Measurements from ENCODE around the gene B4GAT1. TPM values are rescaled to one million over a fixed set of nuclear protein-coding genes. Genes with fewer than 3 reads are reported as not detected.
A peak's percentile ranks its signal among the peaks of the same experiment; 100 is the strongest.
"Not testable (repeated sequence)": the region's sequence is repeated elsewhere in the genome, so short reads cannot be mapped to it uniquely, and the experiment has no call there.

The B4GAT1 gene
- total RNA-seq, 2 experiments from 2014 or later, result 5.4 to 5.8 TPM

GRCh38 chr11:66314561-66315497 is 32.6 kb downstream of the B4GAT1 start:
- intact Hi-C loops (cut with micrococcal nuclease), result no loop called here
- H3K27me3 Mint-ChIP-seq (ENCODE audit: low read depth), result no peaks in the 10 kb centered on the region
- CTCF ChIA-PET, result interaction anchor here (4.1 kb wide), 1 partner anchor 12 kb away, joined by 23 read pairs; no protein-coding TSS in a partner anchor
- H3K4me1 Mint-ChIP-seq (ENCODE audit: low read depth), result peaks cover 60% of the 10 kb centered on the region
- H3K9me3 Mint-ChIP-seq, result peaks cover 5% of the 10 kb centered on the region
- H3K27ac Mint-ChIP-seq, result peak overlapping the region; percentile 17
- no peak overlapping the region for H3K4me3 Mint-ChIP-seq
- no peak for DNase-seq
- no peaks in the 10 kb centered on the region for H3K36me3 Mint-ChIP-seq (ENCODE audit: low read depth)

GRCh38 chr11:66314186-66314501 is 33.3 kb downstream of the B4GAT1 start:
- H3K4me3 Mint-ChIP-seq, result peak overlapping the region; percentile 59
- peaks cover 54% of the 10 kb centered on the region for H3K4me1 Mint-ChIP-seq (ENCODE audit: low read depth)
- no peaks in the 10 kb centered on the region for H3K27me3 Mint-ChIP-seq (ENCODE audit: low read depth)
- H3K9me3 Mint-ChIP-seq, result peaks cover 2% of the 10 kb centered on the region
- DNase-seq, result no peak
- intact Hi-C loops (cut with micrococcal nuclease), result no loop called here
- H3K27ac Mint-ChIP-seq, result peak overlapping the region; percentile 63
- H3K36me3 Mint-ChIP-seq (ENCODE audit: low read depth), result no peaks in the 10 kb centered on the region
- CTCF ChIA-PET, result interaction anchor here (1.0 to 4.1 kb wide), 2 partner anchors 13 to 18 kb away, joined by 3 to 23 read pairs; no protein-coding TSS in a partner anchor

GRCh38 chr11:66313321-66314185 is 33.9 kb downstream of the B4GAT1 start:
- DNase-seq, result no peak
- Mint-ChIP-seq H3K4me1 (ENCODE audit: low read depth) (peaks cover 48% of the 10 kb centered on the region), H3K36me3 (ENCODE audit: low read depth) (no peaks in the 10 kb centered on the region), H3K27me3 (ENCODE audit: low read depth) (no peaks in the 10 kb centered on the region), H3K27ac (peak overlapping the region; percentile 93), H3K4me3 (peak overlapping the region; percentile 92), H3K9me3 (no peaks in the 10 kb centered on the region)
- CTCF ChIA-PET, result interaction anchor here (1.0 to 4.8 kb wide), 9 partner anchors 9 to 245 kb away, joined by 3 to 85 read pairs (median 9); partner anchors contain the start of genes B4GAT1 and BRMS1
- intact Hi-C loops (cut with micrococcal nuclease), result no loop called here

GRCh38 chr11:66312549-66313320 is 34.7 kb downstream of the B4GAT1 start:
- Mint-ChIP-seq H3K4me3 (peak overlapping the region; percentile 92), H3K9me3 (no peaks in the 10 kb centered on the region), H3K27ac (peak overlapping the region; percentile 93), H3K27me3 (ENCODE audit: low read depth) (no peaks in the 10 kb centered on the region), H3K4me1 (ENCODE audit: low read depth) (peaks cover 40% of the 10 kb centered on the region), H3K36me3 (ENCODE audit: low read depth) (no peaks in the 10 kb centered on the region)
- CTCF ChIA-PET, result interaction anchor here (0.6 to 4.8 kb wide), 18 partner anchors 9 to 327 kb away, joined by 3 to 85 read pairs (median 4); partner anchors contain the start of genes B4GAT1, BRMS1, MRPL11 and RIN1
- peak; percentile 99 for DNase-seq
- intact Hi-C loops (cut with micrococcal nuclease), result loop anchor here (1.0 kb wide), 7 partner anchors 16 to 127 kb away; partner anchors contain the start of genes BRMS1, RAB1B and YIF1A

GRCh38 chr11:66311965-66312548 is 35.4 kb downstream of the B4GAT1 start:
- intact Hi-C loops (cut with micrococcal nuclease), result loop anchor here (1.0 kb wide), 7 partner anchors 16 to 127 kb away; partner anchors contain the start of genes BRMS1, RAB1B and YIF1A
- DNase-seq, result peak; percentile 96
- H3K9me3 Mint-ChIP-seq, result no peaks in the 10 kb centered on the region
- H3K27me3 Mint-ChIP-seq (ENCODE audit: low read depth), result no peaks in the 10 kb centered on the region
- peaks cover 33% of the 10 kb centered on the region for H3K4me1 Mint-ChIP-seq (ENCODE audit: low read depth)
- CTCF ChIA-PET, result interaction anchor here (0.6 to 4.8 kb wide), 34 partner anchors 10 to 617 kb away, joined by 3 to 85 read pairs (median 4); partner anchors contain the start of genes B4GAT1, BRMS1, MRPL11 and RBM4B
- peak overlapping the region; percentile 92 for H3K4me3 Mint-ChIP-seq
- H3K36me3 Mint-ChIP-seq (ENCODE audit: low read depth), result no peaks in the 10 kb centered on the region
- peak overlapping the region; percentile 93 for H3K27ac Mint-ChIP-seq

GRCh38 chr11:66311470-66311964 is 35.9 kb downstream of the B4GAT1 start:
- Mint-ChIP-seq H3K27ac (peak overlapping the region; percentile 93), H3K9me3 (no peaks in the 10 kb centered on the region), H3K36me3 (ENCODE audit: low read depth) (no peaks in the 10 kb centered on the region), H3K4me1 (ENCODE audit: low read depth) (peaks cover 33% of the 10 kb centered on the region), H3K4me3 (peak overlapping the region; percentile 92), H3K27me3 (ENCODE audit: low read depth) (no peaks in the 10 kb centered on the region)
- intact Hi-C loops (cut with micrococcal nuclease), result no loop called here
- CTCF ChIA-PET, result interaction anchor here (0.6 to 4.8 kb wide), 33 partner anchors 10 to 617 kb away, joined by 3 to 85 read pairs (median 4); partner anchors contain the start of genes B4GAT1, BRMS1, MRPL11 and RBM4B
- DNase-seq, result no peak

GRCh38 chr11:66310803-66311440 is 36.5 kb downstream of the B4GAT1 start:
- intact Hi-C loops (cut with micrococcal nuclease); H3K9me3 Mint-ChIP-seq; H3K27me3 Mint-ChIP-seq (ENCODE audit: low read depth); H3K36me3 Mint-ChIP-seq (ENCODE audit: low read depth); H3K4me3 Mint-ChIP-seq; H3K27ac Mint-ChIP-seq; DNase-seq: not testable (repeated sequence)
- CTCF ChIA-PET, result interaction anchor here (0.6 to 4.8 kb wide), 28 partner anchors 9 to 439 kb away, joined by 3 to 85 read pairs (median 4); partner anchors contain the start of genes B4GAT1, BRMS1, RBM4B and RIN1
- peaks cover 28% of the 10 kb centered on the region for H3K4me1 Mint-ChIP-seq (ENCODE audit: low read depth)

- Mint-ChIP-seq H3K4me1 (ENCODE audit: low read depth) (peaks cover 23% of the 10 kb centered on the region), H3K27me3 (ENCODE audit: low read depth) (no peaks in the 10 kb centered on the region), H3K27ac (no peak overlapping the region), H3K4me3 (no peak overlapping the region), H3K36me3 (ENCODE audit: low read depth) (no peaks in the 10 kb centered on the region), H3K9me3 (no peaks in the 10 kb centered on the region)
- intact Hi-C loops (cut with micrococcal nuclease), result no loop called here
- no peak for DNase-seq
- CTCF ChIA-PET, result interaction anchor here (4.1 to 4.8 kb wide), 2 partner anchors 16 to 78 kb away, joined by 23 to 85 read pairs; no protein-coding TSS in a partner anchor
Observed at GRCh38 chr11:66310324-66310723, 37.1 kb downstream of the B4GAT1 start.

GRCh38 chr11:66309475-66309874 is 38.0 kb downstream of the B4GAT1 start:
- Mint-ChIP-seq H3K36me3 (ENCODE audit: low read depth) (no peaks in the 10 kb centered on the region), H3K9me3 (no peaks in the 10 kb centered on the region), H3K27ac (no peak overlapping the region), H3K27me3 (ENCODE audit: low read depth) (no peaks in the 10 kb centered on the region), H3K4me3 (no peak overlapping the region), H3K4me1 (ENCODE audit: low read depth) (peaks cover 16% of the 10 kb centered on the region)
- intact Hi-C loops (cut with micrococcal nuclease), result no loop called here
- no peak for DNase-seq
- CTCF ChIA-PET, result interaction anchor here (4.8 kb wide), 1 partner anchor 79 kb away, joined by 85 read pairs; no protein-coding TSS in a partner anchor

GRCh38 chr11:66302656-66303055 is 44.8 kb downstream of the B4GAT1 start:
- no peaks in the 10 kb centered on the region for H3K9me3 Mint-ChIP-seq
- no peak overlapping the region for H3K4me3 Mint-ChIP-seq
- DNase-seq, result no peak
- H3K27ac Mint-ChIP-seq, result no peak overlapping the region
- no peaks in the 10 kb centered on the region for H3K27me3 Mint-ChIP-seq (ENCODE audit: low read depth)
- CTCF ChIA-PET, result interaction anchor here (0.6 to 2.9 kb wide), 4 partner anchors 9 to 129 kb away, joined by 3 to 10 read pairs (median 4); no protein-coding TSS in a partner anchor
- H3K4me1 Mint-ChIP-seq (ENCODE audit: low read depth), result no peaks in the 10 kb centered on the region
- no peaks in the 10 kb centered on the region for H3K36me3 Mint-ChIP-seq (ENCODE audit: low read depth)
- intact Hi-C loops (cut with micrococcal nuclease), result no loop called here
